Fibroblast of pulmonary artery (primary cell): ENCODE measurements around the gene STIMATE.

Source experiments
- DNase-seq: peaks from one replicate; pipeline ENCODE4 v3.0.0-alpha.2; 2010; ENCODE audit warnings: low read depth
- H3K4me3 ChIP-seq: replicated peaks from 2 replicates; pipeline ENCODE4 v1.5.1; 2011; ENCODE audit warnings: low read depth, mild to moderate bottlenecking, control low read depth, low read length, moderate library complexity
- CTCF ChIP-seq: IDR thresholded peaks from 2 replicates; pipeline ENCODE4 v1.5.1; 2011; ENCODE audit warnings: mild to moderate bottlenecking, control low read depth, low read length, inconsistent platforms; ENCODE audit errors: missing control alignments

The STIMATE gene

GRCh38 chr3:52849656-52850055, 47.7 kb downstream of the STIMATE start:
- no peak for DNase-seq
- no peak for TF ChIP-seq CTCF

GRCh38 chr3:52848617-52849016, 48.7 kb downstream of the STIMATE start:
- no peak for TF ChIP-seq CTCF
- peak; percentile 63 for DNase-seq
- H3K4me3 ChIP-seq: no peak overlapping the region

More at GRCh38 chr3:52849656-52850055, 47.7 kb downstream of the STIMATE start:
- H3K4me3 ChIP-seq: no peak overlapping the region

- TF ChIP-seq CTCF: no peak
- no peak overlapping the region for H3K4me3 ChIP-seq
- no peak for DNase-seq
These were observed 49.6 kb downstream of the STIMATE start for GRCh38 chr3:52847726-52848125.

GRCh38 chr3:52847241-52847640, 50.1 kb downstream of the STIMATE start:
- no peak for DNase-seq
- no peak overlapping the region for H3K4me3 ChIP-seq
- TF ChIP-seq CTCF: no peak

- no peak overlapping the region for H3K4me3 ChIP-seq
- no peak for TF ChIP-seq CTCF
- DNase-seq: no peak
These were observed 50.8 kb downstream of the STIMATE start for GRCh38 chr3:52846432-52846965.

- no peak overlapping the region for H3K4me3 ChIP-seq
- no peak for DNase-seq
- TF ChIP-seq CTCF: peak; percentile 35
These were observed 51.5 kb downstream of the STIMATE start for GRCh38 chr3:52845691-52846431.

GRCh38 chr3:52845157-52845556, 52.2 kb downstream of the STIMATE start:
- no peak for TF ChIP-seq CTCF
- H3K4me3 ChIP-seq: no peak overlapping the region
- peak; percentile 46 for DNase-seq
